Stimulated activated CD4-positive, alpha-beta T cell treated with anti-CD3 and anti-CD28 coated beads, Interleukin-2, amount 100 ng/mL, for 24 hours (primary cell): Measurements from ENCODE around the gene KLHL40.

Source experiments
- DNase-seq, 2 donors: peaks; one replicate each; pipeline ENCODE4 v3.0.0-alpha.2; 2020

The KLHL40 gene, protein sequence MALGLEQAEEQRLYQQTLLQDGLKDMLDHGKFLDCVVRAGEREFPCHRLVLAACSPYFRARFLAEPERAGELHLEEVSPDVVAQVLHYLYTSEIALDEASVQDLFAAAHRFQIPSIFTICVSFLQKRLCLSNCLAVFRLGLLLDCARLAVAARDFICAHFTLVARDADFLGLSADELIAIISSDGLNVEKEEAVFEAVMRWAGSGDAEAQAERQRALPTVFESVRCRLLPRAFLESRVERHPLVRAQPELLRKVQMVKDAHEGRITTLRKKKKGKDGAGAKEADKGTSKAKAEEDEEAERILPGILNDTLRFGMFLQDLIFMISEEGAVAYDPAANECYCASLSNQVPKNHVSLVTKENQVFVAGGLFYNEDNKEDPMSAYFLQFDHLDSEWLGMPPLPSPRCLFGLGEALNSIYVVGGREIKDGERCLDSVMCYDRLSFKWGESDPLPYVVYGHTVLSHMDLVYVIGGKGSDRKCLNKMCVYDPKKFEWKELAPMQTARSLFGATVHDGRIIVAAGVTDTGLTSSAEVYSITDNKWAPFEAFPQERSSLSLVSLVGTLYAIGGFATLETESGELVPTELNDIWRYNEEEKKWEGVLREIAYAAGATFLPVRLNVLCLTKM

DNA sequence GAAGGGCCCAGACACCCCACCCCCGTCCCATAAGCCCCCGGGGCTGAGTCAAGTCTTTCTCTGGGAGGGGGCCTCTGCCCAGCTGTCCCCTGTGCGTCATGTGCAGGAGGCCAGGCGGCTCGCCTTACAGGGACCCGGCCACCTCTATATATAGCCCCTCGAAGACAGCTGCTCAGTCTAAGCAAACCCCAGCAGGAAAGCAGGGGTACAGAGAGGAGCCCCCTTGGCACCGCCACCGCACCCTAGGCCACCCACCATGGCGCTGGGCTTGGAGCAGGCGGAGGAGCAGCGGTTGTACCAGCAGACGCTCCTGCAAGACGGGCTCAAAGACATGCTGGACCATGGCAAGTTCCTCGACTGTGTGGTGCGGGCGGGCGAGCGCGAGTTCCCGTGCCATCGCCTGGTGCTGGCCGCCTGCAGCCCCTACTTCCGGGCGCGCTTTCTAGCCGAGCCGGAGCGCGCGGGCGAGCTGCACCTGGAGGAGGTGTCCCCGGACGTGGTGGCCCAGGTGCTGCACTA is at the start of gene KLHL40:
KLHL40 (plus strand) TSS at position 175 of the 519 bp plus-strand sequence; CDS start at position 257, 82 bp downstream.
- DNase-seq = no peak

DNA sequence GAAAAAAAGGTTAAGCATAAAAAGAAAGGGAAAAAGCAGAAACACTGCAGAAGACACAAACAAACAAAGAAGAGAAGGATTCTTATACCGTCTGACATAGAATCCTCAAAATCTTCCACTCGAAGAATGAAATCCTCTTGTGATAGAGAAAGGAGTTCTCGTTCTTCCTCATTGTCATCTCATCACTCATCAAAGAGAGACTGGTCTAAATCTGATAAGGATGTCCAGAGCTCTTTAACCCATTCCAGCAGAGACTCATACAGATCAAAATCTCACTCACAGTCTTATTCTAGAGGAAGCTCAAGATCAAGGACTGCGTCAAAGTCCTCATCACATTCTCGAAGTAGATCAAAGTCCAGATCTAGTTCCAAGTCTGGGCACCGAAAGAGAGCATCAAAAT is 48.3 kb upstream of the KLHL40 start:
- no peak for DNase-seq

DNA sequence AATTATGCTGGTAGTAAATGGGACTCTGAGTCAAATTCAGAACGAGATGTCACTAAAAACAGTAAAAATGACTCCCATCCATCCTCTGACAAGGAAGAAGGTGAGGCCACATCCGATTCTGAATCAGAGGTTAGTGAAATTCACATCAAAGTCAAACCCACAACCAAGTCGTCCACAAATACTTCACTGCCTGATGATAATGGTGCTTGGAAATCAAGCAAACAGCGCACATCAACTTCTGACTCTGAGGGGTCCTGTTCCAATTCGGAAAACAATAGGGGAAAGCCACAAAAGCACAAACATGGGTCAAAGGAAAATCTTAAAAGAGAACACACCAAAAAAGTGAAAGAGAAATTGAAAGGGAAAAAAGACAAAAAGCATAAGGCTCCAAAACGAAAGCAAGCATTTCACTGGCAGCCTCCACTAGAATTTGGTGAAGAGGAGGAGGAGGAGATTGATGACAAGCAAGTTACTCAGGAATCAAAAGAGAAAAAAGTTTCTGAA is 46.9 kb upstream of the KLHL40 start:
- DNase-seq = peak; percentile 28 to 57

DNA sequence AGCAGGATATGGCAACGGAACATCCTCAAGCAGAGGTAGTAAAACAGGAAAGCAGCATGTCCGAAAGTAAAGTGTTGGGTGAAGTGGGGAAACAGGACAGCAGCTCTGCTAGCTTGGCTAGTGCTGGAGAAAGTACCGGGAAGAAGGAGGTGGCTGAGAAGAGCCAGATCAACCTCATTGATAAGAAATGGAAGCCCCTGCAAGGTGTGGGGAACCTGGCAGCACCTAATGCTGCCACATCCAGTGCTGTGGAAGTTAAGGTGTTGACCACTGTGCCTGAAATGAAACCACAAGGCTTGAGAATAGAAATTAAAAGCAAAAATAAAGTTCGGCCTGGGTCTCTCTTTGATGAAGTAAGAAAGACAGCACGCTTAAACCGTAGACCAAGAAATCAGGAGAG is 46.1 kb upstream of the KLHL40 start:
- DNase-seq = no peak

DNA sequence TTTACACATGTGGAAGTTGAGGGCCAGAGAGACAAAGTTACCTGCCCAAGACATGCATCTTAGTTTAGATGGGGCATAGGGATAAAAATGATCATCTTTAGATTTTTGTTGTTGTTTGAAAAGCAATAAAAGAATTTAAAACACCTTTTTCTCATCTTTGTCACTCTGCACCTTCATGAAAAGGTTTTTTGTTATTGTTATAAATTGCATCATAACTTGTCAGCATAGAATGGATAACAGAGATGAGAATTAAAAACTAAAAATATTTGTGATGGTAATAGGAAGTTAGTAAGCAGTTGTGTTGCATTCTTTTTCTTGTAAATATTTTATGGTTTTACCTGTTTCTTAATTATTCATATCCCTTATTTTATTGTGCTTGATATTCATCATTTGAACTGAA is 45.2 kb upstream of the KLHL40 start:
- no peak for DNase-seq

DNA sequence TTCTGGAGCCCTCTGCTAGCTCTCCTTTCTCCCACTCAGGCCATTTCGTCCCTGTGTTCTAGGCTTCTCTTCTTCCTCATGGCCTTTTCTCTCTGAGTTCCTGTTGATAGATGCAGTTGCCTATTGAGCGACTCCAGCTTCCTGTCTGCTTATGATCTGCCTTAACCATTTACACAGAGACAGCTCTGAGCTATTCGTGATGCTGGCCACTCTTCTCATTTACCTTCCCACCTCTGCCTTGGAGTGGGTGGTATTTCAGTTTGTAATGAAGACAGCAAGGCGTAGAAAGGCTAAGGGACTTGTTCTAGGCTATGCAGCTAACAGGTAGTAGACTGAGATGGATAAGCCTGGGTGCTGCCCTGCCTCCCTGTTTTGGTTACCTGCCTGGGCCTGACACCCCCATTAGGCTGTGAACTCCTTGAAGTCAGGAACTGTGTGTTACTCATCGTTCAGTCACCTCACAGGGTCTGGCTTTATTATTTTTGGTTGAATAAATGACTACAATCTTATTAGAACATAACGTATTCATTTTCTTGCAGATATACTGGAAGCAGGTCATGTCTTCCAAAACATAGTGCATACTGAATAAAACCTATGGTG is 44.5 kb upstream of the KLHL40 start:
- DNase-seq = no peak

DNA sequence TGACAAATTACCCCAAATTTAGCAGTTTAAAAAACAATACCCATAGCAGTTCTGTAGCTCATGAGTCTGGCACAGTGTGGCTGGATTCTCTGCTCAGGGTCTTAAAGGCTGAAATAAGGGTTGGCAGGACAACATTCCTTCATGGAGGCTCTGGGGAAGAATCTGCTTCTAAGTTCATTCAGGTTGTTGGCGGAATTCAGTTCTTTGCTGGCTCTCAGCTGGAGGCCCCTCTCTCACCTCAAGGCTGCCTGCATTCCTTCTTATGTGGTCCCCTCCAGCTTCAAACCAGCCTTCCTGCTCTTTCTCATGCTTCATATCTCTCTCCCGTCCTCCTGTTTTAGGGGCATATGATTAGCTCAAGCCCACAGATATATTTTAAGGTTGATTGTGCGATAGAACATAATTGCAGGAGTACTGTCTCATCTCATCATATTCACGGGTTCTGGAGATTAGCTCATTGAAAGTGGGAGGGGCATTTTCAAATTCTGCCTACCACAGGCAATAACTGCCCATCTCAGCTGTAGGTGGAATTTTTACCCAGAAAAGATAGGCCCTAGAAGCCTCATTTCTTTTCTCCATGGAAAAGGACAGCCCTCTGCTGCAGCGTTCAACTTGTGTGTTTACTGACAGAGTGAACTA is 37.4 kb upstream of the KLHL40 start:
- no peak for DNase-seq

DNA sequence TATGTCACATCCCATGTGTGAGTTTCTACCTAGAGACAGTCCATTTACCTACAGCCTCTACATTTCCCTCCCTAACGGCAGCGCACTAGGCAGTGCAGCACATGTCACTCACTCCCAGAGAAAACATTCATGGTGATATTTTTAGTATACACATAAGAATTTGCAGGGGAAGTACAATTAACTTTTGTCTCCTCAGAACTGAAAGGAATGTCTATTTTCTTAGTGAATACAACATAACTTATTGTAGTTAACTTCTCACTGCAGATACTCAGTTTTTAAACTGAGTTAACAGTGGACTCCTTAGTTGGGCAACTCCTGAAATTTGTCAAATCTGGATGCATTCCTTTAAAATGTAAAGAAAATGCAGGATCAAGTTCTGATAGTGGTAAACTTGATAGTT is 36.3 kb upstream of the KLHL40 start:
- DNase-seq = no peak

DNA sequence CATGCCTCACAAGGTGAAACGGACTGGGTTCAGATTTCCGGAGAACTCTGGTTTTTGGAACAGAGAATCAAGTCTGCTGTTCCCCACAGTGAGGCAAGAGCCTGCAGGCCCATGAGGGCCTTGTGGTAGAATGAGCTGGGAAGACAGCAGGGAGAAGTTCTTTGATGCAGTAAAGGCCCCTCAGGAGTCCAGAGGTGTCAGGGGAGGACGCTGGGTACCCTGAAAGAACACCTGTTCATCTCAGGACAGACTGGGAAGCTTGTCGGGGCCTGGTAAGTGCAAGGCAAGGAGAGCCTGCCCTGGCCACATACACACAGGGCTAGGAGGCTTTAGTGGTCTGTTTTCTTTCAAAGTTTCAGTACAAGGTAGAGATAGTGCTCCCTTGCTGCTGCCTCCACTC is 35.6 kb upstream of the KLHL40 start:
- no peak for DNase-seq

DNA sequence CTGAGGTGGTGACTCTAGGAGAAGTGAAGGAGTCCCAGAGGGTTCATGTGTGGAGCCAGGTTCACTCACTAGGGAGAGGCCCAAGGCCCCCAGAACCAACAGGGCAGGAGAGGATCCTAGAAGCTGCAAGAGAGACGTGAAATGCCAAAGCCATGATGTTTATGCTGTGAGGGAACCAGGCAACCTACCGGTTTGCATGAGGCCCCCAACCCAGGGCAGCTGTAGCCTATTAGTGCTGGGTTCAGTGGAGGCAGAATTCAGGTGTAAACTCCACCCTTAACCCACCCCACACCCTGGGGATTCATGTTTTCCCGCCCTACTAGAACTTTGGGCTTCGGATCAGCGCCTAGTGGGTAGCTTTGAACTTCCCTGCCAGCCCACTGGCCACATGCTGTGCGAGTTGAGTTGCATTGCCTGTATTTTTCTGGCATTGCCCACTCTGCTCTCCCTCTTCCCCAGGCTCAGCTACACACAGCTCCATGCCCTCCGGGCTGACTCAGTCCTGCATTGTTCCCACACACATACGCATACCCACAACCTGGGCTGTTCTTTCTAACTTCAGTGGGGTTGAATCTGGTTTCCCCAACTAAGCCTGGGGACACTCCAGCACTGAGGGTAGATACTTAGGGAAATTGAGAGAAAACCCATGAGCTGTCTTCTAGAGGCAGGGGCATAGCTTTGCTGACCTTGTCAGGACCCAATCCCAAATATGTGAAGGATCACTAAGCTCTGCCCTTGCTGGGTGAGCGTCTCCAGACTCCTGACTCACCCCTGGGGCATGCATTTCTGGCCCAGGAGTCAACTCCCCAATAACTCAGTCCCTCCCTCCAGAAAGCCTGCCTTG is 33.9 kb upstream of the KLHL40 start:
- DNase-seq = no peak

DNA sequence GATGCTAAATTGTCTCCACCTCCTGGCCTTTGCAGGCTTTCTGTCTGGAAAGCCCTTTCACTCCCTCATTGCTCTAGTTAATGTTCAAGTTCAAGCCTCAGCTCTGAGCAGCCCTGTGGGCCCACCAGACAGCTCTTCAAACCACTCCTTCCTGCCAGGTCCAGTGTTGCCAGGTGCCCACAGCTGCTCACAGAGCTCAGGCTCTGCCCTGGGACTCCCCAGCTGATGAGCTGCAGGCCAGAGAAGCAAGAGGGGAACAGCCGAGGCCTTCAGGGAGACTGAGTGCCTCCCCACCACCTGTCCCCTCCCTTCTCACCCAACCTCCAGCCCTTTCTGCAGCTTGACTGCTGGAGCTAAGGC is 33.1 kb upstream of the KLHL40 start:
- DNase-seq = no peak

DNA sequence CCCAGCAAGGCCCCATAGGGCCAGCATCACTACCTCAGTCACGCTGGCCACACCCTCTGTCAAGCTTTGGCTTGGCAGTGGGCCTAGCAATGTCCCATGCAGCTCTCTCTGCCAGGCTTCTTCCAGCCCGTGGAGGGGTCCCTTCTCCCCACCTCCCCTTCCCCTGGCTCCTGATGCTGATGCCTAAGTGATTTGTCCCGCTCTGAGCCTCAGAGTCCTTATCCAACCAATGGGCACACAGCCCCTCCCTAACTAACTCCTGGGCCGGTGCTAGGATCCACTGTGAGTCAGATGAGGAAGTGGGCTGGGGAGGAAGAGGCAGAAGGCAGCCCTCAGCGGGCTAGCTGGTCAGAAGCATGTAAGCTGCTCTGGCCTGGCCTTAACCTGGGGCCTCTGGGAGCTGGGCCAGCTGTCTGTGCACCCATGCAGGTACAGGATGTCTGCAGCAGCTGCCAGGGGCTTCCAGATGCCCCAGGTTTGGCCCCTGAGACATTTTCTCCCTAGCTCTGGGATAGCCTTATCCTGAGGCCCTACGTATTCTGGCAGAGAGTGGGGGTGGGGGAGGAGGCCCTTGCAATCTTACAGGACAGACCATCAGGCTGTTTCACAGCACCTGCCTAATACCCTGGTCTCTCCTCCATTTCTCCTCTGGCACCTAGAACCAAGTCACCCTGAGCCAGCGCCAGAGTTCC is 32.6 kb upstream of the KLHL40 start:
- DNase-seq = no peak

DNA sequence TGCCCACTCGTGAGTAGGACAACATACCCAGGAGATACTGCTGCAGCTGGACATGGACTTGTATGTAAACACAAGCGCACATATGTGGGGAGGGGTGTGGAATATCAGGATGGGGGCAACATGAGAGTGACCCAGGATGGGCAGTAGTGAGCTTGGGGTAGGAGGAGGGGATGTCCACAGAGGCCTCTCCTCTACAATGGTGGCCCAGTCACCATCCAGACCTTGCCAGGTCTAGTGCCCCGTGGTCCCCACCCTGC is 32.1 kb upstream of the KLHL40 start:
- no peak for DNase-seq

DNA sequence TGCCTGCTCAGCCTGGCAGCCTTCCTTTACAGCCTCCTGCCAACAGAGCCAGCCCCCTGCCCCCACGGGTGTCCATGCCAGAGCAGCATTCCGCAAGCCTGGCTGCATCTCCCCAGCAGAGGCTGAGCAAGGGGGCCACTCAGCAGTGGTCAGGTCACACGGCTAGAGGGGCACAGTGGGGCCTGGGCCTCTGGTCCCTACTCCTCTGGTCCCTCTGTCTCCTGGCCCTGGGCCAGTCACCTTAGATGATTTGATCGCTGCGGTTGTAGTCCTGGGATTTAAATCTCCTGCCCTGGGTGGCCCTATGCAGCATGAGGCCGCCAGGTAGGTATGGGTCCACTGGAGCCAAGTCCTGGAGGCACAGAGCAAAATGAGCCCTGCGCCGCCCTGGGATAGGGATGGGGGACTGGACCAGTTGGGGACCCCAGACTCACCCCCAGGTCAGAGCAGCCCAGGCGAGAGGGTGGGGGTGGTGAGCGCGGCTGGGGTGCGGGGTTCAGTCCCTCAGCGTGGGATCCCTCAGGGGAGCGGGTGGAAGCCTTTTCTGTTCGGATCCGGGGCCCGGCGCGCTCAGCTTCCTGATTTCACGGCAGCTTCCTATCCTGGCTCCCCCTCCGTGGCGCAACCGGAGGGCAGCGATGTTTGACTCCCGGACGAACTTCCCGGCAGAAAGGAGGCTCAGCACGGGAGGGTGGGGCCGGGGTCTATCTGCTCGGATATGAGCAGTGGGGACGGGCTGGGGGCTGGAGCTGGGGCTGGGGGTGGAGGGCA is 31.6 kb upstream of the KLHL40 start, which contains the start of gene ZBTB47:
ZBTB47 (plus strand) TSS at position 138 of the 771 bp plus-strand sequence. CDS start 4,659 bp downstream, outside the sequence.
- DNase-seq = peak in 1 of 2 donors; percentile 30

DNA sequence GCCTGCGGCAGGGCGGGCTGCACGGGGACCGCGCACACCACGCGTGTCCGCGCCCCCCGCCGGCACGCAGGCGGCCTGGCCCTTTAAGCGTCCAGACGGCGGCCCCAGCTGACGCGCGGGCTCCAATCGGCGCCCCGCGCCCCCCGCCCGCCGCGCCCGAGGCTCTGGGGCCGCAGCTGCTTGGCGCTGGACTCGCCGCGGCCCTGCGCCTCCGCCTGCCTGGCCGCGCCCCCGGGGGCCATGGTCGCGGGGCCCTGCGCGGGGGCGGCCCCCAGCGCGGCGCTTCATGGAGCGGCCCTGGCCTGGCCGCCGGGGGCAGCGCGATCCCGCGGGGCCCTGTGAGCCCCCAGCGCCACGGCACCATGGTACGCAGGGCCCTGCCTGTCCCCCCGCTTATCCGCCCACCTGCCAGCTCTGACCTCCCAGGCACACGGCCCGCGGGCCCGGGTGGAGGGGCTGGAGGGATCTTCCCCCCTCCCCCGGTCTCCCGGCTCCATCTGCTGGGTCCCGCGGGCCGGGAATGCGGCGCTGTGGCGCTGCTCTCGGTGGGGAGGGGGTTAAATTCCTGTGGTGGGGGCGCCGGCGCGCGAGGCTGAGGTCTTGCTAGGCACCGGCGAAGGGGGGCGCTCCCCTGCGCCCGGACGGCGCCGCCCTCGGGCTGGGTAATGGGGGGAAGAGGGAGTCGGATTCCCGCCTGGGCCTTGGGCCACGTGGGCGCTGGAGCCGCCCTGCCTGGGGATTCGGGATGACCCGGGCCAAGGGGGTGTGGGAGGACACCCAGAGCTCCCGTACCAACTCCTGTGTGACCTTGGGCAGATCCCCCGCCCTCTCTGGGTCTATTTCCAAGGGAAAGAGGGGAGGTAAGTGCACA is 30.8 kb upstream of the KLHL40 start:
- no peak for DNase-seq

DNA sequence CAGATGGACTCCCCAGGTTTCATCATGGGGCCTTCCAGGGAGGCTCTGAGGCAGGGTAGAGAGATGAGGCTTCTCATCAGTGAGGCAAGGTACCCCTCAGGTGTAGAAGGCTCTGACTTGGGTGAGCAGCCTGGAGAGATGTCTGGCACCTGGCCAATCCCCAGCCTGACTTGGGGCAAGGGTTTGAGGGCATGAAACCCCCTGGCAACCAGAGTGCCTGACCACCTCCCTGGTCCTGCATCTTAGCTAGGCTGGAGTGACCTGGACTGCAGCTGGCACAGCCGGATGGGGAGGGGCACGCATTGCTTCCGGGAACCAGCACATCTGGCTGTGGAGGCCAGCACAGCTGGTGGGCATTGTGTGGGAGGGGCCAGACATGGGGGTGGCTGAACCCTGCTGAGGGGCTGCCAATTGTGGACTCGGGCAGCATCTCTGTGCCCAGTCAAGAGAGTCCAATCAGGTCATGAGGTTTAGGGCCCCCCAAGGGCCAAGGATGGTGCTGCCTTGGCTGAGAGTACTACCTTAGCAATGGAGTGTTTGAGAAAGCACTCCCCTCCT is 29.9 kb upstream of the KLHL40 start:
- DNase-seq = no peak

DNA sequence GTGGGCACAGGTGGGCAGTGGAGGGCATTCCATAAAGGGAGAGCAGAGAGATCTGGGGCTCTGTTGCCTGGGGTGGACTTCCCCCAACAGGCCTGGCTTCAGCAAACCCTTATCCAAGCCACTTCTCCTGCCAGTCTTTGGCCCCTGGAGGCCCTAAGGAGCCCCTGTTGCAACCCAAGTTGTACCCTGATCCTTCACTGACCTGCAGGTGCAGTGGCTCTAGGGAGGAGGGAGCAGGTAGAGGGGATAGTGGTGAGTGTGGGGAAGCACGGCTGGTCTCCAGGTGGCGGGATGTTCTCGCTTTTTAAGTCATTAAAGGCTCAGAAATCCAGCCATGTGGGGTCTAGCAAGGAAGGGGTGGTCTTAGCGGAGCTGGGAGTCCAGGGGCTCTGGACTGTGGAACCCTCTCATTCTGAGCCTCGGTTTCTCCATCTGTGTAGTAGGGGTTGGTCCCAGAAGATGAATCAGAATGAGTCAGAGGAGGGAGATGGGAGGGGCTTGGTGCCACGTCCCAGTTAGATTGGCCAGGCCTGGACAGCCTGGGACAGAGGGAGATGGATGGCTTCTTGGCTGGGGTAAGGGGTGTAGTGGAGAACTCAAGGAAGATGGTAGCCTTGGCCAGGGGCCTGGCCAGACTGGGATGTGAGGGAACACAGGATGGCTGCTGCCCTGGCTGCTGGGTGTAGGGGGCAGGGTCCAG is 29.2 kb upstream of the KLHL40 start:
- DNase-seq = no peak

DNA sequence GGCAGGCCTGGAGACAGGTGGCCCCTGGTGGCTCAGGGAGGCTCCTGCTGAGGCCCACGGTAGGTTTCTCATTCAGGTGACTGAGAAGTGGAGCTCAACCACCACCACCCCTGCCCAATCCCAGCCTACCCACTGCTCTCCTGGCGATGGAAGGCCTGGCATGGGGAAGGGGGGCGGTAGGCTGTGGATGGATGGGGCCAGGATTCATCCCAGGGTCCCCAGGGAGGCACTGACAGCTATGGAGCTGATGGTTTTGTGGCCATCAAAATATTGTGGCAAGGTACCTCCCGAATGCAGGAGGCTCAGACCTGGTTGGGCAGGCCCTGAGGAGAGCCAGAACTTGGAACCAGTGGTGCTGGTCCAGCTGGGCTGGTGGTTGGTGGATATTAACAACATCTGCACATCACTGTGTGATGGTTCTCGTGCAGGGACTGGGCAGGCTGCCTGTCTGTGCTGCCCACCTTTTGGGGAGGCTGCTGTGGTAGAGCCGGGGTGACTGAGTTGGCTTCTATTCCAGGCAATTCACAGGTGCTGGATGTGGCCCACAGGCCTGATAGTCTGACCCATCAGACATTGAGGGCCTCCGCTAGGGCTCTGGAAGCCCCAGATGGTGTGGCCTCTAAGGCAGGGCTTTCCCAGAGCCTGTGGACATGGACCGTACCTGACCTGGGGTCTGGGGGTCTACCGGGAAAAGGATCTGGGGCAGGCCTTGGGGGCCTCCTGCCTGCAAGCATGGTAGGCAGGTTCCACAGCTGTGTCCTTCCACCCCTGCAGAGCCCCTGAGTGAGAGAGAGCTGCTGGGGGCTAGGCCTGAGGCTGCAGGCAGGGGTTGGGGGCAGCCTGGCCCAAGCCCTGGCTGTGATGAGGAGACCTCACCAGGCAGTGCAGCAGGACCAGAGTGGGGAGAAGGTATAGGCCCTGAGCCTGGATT is 28.4 kb upstream of the KLHL40 start:
- no peak for DNase-seq
